BE2C (cell line): Measurements from ENCODE around the gene IGF2BP3.

ENCODE experiments used
- DNase-seq: peaks from one replicate; pipeline ENCODE4 v3.0.0-alpha.2; 2020
- H3K27me3 ChIP-seq: fragments of 250-450 bp; sonication (Bioruptor Pico); 2 replicates; pipeline ENCODE4 v1.5.1; 2020; ENCODE audit warnings: mild to moderate bottlenecking
- H3K36me3 ChIP-seq: fragments of 250-450 bp; sonication (Bioruptor Pico); 2 replicates; pipeline ENCODE4 v1.5.1; 2020; ENCODE audit warnings: mild to moderate bottlenecking
- H3K4me1 ChIP-seq: fragments of 250-450 bp; sonication (Bioruptor Pico); 2 replicates; pipeline ENCODE4 v1.5.1; 2020
- H3K4me3 ChIP-seq: 2 replicates; pipeline ENCODE4 v1.5.1; 2011; ENCODE audit warnings: low read depth, low read length
- H3K9me3 ChIP-seq: fragments of 250-450 bp; sonication (Bioruptor Pico); 2 replicates; pipeline ENCODE4 v1.5.1; 2020
- CTCF ChIP-seq: IDR thresholded peaks from 2 replicates; pipeline ENCODE4 v1.5.1; 2012; ENCODE audit warnings: mild to moderate bottlenecking, low read depth, low read length

IGF2BP3 gene

DNA sequence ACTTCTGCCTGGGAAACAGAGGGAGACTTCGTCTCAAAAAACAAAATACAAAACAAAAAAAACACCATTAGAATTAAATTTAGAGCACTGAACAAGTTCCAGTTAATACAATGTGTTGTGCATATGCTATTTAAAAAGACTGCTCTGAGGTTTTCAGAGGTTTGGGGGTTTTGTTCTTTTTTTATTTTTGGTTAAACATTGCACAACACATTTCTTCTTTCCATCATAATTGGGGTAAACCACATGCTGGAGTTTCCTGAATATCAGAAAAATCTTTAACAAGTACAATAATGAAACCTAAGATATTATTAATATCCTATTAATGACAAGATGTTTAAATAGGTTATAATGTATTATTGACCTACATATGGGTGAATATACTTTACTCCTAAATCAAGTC lies 26.3 kb downstream of the IGF2BP3 start:
- no peak for TF ChIP-seq CTCF
- Histone ChIP-seq H3K4me1 (0 out of 2 replicates have a peak, but pooled peaks cover 3% of the 10 kb centered on the region), H3K9me3 (no peaks in the 10 kb centered on the region), H3K27me3 (no peaks in the 10 kb centered on the region), H3K4me3 (no peak overlapping the region), H3K36me3 (peaks cover 21% of the 10 kb centered on the region)
- no peak for DNase-seq

DNA sequence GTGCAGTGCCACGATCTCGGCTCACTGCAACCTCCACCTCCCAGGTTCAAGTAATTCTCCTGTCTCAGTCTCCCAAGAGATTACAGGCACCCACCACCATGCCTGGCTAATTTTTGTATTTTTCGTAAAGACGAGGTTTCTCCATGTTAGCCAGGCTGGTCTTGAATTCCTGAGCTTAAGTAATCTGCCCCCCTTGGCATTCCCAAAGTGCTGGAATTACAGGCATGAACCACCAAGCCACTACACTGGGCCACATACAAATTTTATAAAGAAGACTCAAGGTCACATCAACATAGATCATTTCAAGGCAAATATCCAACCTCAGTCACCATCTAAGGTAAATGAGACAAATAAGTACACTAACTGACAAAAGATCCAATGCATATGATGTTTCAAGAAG lies 32.1 kb downstream of the IGF2BP3 start:
- no peak overlapping the region for H3K4me3 ChIP-seq
- H3K9me3 ChIP-seq: no peaks in the 10 kb centered on the region
- H3K4me1 ChIP-seq: no peaks in the 10 kb centered on the region
- DNase-seq: no peak
- no peaks in the 10 kb centered on the region for H3K27me3 ChIP-seq
- peaks cover 18% of the 10 kb centered on the region for H3K36me3 ChIP-seq
- TF ChIP-seq CTCF: no peak

GRCh38 chr7:23434147-23434917 lies 36.0 kb downstream of the IGF2BP3 start:
- no peak for TF ChIP-seq CTCF
- Histone ChIP-seq H3K9me3 (no peaks in the 10 kb centered on the region), H3K27me3 (no peaks in the 10 kb centered on the region), H3K4me3 (no peak overlapping the region), H3K4me1 (peaks cover 9% of the 10 kb centered on the region), H3K36me3 (peaks cover 5% of the 10 kb centered on the region)
- DNase-seq: no peak

- Histone ChIP-seq H3K9me3 (no peaks in the 10 kb centered on the region), H3K27me3 (no peaks in the 10 kb centered on the region), H3K4me3 (no peak overlapping the region), H3K36me3 (peaks cover 3% of the 10 kb centered on the region; the same call in 1 of the 2 replicates), H3K4me1 (peaks cover 9% of the 10 kb centered on the region)
- no peak for DNase-seq
- no peak for TF ChIP-seq CTCF
Observed at GRCh38 chr7:23431702-23432199, 38.5 kb downstream of the IGF2BP3 start.

DNA sequence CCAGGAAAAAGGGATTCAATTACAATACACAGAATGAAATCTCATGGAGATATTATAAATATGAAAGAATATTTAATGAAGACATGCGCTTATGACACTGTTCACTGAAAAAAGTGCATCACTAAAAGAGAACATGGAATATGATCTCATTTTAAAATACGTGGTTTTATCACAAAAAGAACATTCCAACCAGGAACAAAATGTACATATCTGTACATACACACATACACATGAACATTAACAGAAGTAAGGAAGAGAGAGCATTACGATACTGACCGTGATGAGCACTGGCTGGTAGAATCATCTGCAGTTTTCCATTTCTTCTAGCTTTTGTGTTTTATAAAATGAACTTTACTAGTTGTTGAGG lies 39.4 kb downstream of the IGF2BP3 start:
- no peak for DNase-seq
- H3K27me3 ChIP-seq: no peaks in the 10 kb centered on the region
- no peaks in the 10 kb centered on the region for H3K9me3 ChIP-seq
- H3K36me3 ChIP-seq: peaks cover 3% of the 10 kb centered on the region; the same call in 1 of the 2 replicates
- no peak for TF ChIP-seq CTCF
- H3K4me1 ChIP-seq: peaks cover 9% of the 10 kb centered on the region
- H3K4me3 ChIP-seq: no peak overlapping the region

DNA sequence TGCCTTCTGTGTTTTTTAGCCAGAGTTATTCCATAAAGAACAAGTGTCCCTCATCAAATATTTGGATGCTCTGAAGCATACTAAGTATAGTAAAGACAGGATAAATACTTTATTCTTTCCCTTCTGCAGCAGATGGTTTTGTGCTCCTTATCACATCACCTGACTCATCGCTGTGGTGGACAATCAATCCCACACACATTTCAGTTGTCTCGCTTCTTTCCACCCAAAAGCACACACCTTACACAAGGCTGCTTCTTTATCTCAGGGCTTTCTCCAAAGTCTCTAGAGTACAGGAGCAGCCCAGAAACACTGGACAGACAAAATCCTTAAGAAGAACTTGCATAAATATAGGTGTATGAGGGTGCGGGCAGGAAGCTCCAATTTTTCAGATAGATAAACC lies 43.4 kb downstream of the IGF2BP3 start:
- no peaks in the 10 kb centered on the region for H3K27me3 ChIP-seq
- H3K36me3 ChIP-seq: no peaks in the 10 kb centered on the region
- H3K4me1 ChIP-seq: peaks cover 13% of the 10 kb centered on the region
- no peak for DNase-seq
- H3K4me3 ChIP-seq: no peak overlapping the region
- TF ChIP-seq CTCF: no peak
- H3K9me3 ChIP-seq: no peaks in the 10 kb centered on the region
